ENCODE data around the gene ZNF609. TPM values are rescaled to one million over a fixed set of nuclear protein-coding genes. Genes with fewer than 3 reads are reported as not detected.
A peak's percentile ranks its signal among the peaks of the same experiment; 100 is the strongest.
"Not testable (repeated sequence)": the region's sequence is repeated elsewhere in the genome, so short reads cannot be mapped to it uniquely, and the experiment has no call there.

ZNF609 gene
- total RNA-seq, 1 donor from 2014 or later: 21.5 TPM

DNA sequence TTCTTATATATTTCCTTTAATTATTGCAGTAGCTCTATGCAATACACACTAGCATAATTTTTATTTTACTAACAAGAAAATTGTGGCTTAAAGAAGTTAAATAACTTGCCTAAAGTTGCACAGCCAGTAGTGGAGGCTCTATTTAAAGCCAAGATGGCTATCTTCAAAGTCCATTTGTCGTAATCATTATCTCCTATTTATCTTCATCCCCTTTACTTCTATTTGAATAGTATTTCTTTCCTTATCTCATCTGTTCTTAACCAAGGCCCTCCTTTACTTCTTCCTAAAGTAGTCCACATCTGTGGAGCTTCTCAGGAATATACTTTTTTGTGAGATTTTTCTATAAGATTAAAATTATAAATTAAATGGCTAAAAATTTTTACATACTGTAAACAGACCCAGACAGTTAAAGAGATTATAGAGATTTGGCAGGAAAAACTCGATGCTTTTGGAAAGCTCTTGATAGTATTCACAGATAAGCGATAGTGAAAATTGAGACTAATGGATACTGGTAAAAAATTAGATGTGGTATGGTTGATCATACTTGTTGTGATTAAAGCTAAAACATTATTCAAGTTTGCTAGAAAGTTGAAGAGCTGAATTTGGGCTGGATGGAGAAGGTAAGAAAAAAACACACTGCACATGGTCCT lies 129.2 kb downstream of the ZNF609 start:
- Histone ChIP-seq H3K27me3 (no peaks in the 10 kb centered on the region), H3K27ac (no peak overlapping the region), H3K4me3 (no peak overlapping the region), H3K36me3 (no peaks in the 10 kb centered on the region), H3K9ac (no peak overlapping the region), H3K4me2 (no peak overlapping the region), H3K4me1 (no peaks in the 10 kb centered on the region), H4K20me1 (ENCODE audit: low read depth) (peaks cover 19% of the 10 kb centered on the region), H3F3A (ENCODE audit: low read depth) (no peaks in the 10 kb centered on the region), H3K9me3 (ENCODE audit: low read depth) (no peaks in the 10 kb centered on the region), H3K79me2 (ENCODE audit: low read depth) (peaks cover 97% of the 10 kb centered on the region), H2AFZ (replicated peaks) (no peak overlapping the region)
- DNase-seq (ENCODE audit: low spot score): no peak
- H3K9me3 Mint-ChIP-seq: no peaks in the 10 kb centered on the region
- peaks cover 9% of the 10 kb centered on the region for H3K36me3 Mint-ChIP-seq
- H3K27ac Mint-ChIP-seq: no peak overlapping the region
- peaks cover 3% of the 10 kb centered on the region for H3K27me3 Mint-ChIP-seq (ENCODE audit: insufficient read depth, low read depth)
- no peak overlapping the region for H3K4me3 Mint-ChIP-seq
- peaks cover 12% of the 10 kb centered on the region for H3K4me1 Mint-ChIP-seq
- TF ChIP-seq EZH2 (IDR thresholded peaks at IDR 0.05) (no peak), CTCF (IDR thresholded peaks at IDR 0.05) (no peak), EZH2phosphoT487 (IDR thresholded peaks at IDR 0.05) (no peak)

GRCh38 chr15:64592845-64593244 lies 132.5 kb downstream of the ZNF609 start:
- not testable (repeated sequence) for H3K27me3 ChIP-seq; H3K4me2 ChIP-seq; H3K27me3 Mint-ChIP-seq (ENCODE audit: insufficient read depth, low read depth); H3K27ac ChIP-seq; H3K4me3 Mint-ChIP-seq; H3K9ac ChIP-seq; H3K9me3 Mint-ChIP-seq; H3K36me3 Mint-ChIP-seq; H2AFZ ChIP-seq (replicated peaks); H3K36me3 ChIP-seq; H3K4me3 ChIP-seq; H3K27ac Mint-ChIP-seq; DNase-seq (ENCODE audit: low spot score); H3K9me3 ChIP-seq (ENCODE audit: low read depth)
- Histone ChIP-seq H3K79me2 (ENCODE audit: low read depth) (peaks cover 95% of the 10 kb centered on the region), H3F3A (ENCODE audit: low read depth) (peaks cover 24% of the 10 kb centered on the region), H3K4me1 (peaks cover 14% of the 10 kb centered on the region), H4K20me1 (ENCODE audit: low read depth) (peaks cover 46% of the 10 kb centered on the region)
- H3K4me1 Mint-ChIP-seq: peaks cover 23% of the 10 kb centered on the region

DNA sequence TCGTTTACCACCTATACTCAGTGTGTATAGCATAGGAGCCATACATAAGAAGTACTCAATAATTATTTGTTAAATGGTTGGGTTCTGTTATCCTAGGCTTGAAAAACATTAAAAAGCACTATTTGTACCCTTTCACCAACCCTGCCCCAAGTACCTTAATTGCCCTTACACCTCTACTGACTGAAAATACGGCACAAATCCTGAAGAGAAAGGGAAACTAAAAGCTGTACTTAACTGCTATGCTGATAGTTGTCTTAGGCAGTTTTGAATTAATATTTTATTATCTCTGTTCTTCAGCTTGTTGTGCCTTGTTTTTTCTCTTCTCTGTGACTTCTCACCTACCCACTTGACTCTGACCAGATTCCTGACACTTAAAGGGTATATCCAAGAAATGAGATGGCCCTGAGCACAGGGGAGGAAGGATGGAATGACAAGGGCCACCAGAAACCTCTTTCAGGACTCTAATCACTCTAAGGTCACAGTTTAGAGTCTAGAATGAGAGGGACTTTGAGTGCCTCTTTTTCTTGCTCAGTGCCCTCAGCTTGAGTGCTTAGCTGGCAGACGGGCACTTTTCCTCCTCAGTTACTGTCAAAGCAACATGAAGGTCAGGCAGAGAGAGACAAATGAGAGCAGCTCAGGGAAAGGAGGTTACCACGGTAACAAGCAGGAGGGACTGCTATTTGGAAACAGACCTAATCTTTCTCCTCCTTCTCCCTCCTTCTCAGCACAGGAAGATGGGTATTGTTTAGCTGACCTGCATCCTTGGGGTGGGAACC lies 136.5 kb downstream of the ZNF609 start:
- Histone ChIP-seq H3K79me2 (ENCODE audit: low read depth) (peaks cover 97% of the 10 kb centered on the region), H3K27me3 (no peaks in the 10 kb centered on the region), H4K20me1 (ENCODE audit: low read depth) (peaks cover 60% of the 10 kb centered on the region), H3K27ac (peak overlapping the region; percentile 23), H3K9me3 (ENCODE audit: low read depth) (no peaks in the 10 kb centered on the region), H3K4me3 (peak overlapping the region; percentile 11), H3K4me2 (peak overlapping the region; percentile 65), H3K9ac (no peak overlapping the region), H2AFZ (replicated peaks) (no peak overlapping the region), H3K36me3 (no peaks in the 10 kb centered on the region), H3K4me1 (peaks cover 24% of the 10 kb centered on the region), H3F3A (ENCODE audit: low read depth) (peaks cover 24% of the 10 kb centered on the region)
- Mint-ChIP-seq H3K9me3 (no peaks in the 10 kb centered on the region), H3K4me3 (peak overlapping the region; percentile 11), H3K27me3 (ENCODE audit: insufficient read depth, low read depth) (no peaks in the 10 kb centered on the region), H3K36me3 (no peaks in the 10 kb centered on the region), H3K4me1 (peaks cover 42% of the 10 kb centered on the region), H3K27ac (peak overlapping the region; percentile 64)
- TF ChIP-seq EZH2phosphoT487 (IDR thresholded peaks at IDR 0.05): no peak
- TF ChIP-seq EZH2 (IDR thresholded peaks at IDR 0.05): no peak
- TF ChIP-seq CTCF (IDR thresholded peaks at IDR 0.05): no peak
- DNase-seq (ENCODE audit: low spot score): peak; percentile 78

GRCh38 chr15:64597477-64597822 lies 137.1 kb downstream of the ZNF609 start:
- Mint-ChIP-seq H3K27me3 (ENCODE audit: insufficient read depth, low read depth) (no peaks in the 10 kb centered on the region), H3K36me3 (no peaks in the 10 kb centered on the region), H3K9me3 (no peaks in the 10 kb centered on the region), H3K4me3 (peak overlapping the region; percentile 11), H3K27ac (peak overlapping the region; percentile 14), H3K4me1 (peaks cover 47% of the 10 kb centered on the region)
- no peak overlapping the region for H2AFZ ChIP-seq (replicated peaks)
- no peaks in the 10 kb centered on the region for H3K36me3 ChIP-seq
- no peak for TF ChIP-seq EZH2 (IDR thresholded peaks at IDR 0.05)
- no peak for TF ChIP-seq EZH2phosphoT487 (IDR thresholded peaks at IDR 0.05)
- no peak for TF ChIP-seq CTCF (IDR thresholded peaks at IDR 0.05)
- peak overlapping the region; percentile 11 for H3K4me3 ChIP-seq
- no peaks in the 10 kb centered on the region for H3K27me3 ChIP-seq
- no peak overlapping the region for H3K9ac ChIP-seq
- H4K20me1 ChIP-seq (ENCODE audit: low read depth): peaks cover 60% of the 10 kb centered on the region
- H3F3A ChIP-seq (ENCODE audit: low read depth): peaks cover 24% of the 10 kb centered on the region
- peaks cover 24% of the 10 kb centered on the region for H3K4me1 ChIP-seq
- peaks cover 97% of the 10 kb centered on the region for H3K79me2 ChIP-seq (ENCODE audit: low read depth)
- H3K4me2 ChIP-seq: peak overlapping the region; percentile 65
- no peaks in the 10 kb centered on the region for H3K9me3 ChIP-seq (ENCODE audit: low read depth)
- H3K27ac ChIP-seq: no peak overlapping the region
- DNase-seq (ENCODE audit: low spot score): no peak

Measured in neural progenitor cell (in vitro differentiated cells).